ENCODE data around the gene NCK1.
"Not testable (repeated sequence)": the region's sequence is repeated elsewhere in the genome, so short reads cannot be mapped to it uniquely, and the experiment has no call there.

The NCK1 gene

GRCh38 chr3:136862617-136863322, 762 bp downstream of the NCK1 start:
- no peak for DNase-seq (ENCODE audit: low read depth in 2 of 2)

- DNase-seq (ENCODE audit: low read depth in 2 of 2): no peak
Observed at GRCh38 chr3:136869282-136869681, 7.3 kb downstream of the NCK1 start.

- not testable (repeated sequence) for DNase-seq (ENCODE audit: low read depth in 2 of 2)
Observed at GRCh38 chr3:136872258-136872657, 10.2 kb downstream of the NCK1 start.

- not testable (repeated sequence) for DNase-seq (ENCODE audit: low read depth in 2 of 2)
Observed at GRCh38 chr3:136879510-136879909, 17.5 kb downstream of the NCK1 start.

- no peak for DNase-seq (ENCODE audit: low read depth in 2 of 2)
Observed at GRCh38 chr3:136882571-136882970, 20.6 kb downstream of the NCK1 start.

DNA sequence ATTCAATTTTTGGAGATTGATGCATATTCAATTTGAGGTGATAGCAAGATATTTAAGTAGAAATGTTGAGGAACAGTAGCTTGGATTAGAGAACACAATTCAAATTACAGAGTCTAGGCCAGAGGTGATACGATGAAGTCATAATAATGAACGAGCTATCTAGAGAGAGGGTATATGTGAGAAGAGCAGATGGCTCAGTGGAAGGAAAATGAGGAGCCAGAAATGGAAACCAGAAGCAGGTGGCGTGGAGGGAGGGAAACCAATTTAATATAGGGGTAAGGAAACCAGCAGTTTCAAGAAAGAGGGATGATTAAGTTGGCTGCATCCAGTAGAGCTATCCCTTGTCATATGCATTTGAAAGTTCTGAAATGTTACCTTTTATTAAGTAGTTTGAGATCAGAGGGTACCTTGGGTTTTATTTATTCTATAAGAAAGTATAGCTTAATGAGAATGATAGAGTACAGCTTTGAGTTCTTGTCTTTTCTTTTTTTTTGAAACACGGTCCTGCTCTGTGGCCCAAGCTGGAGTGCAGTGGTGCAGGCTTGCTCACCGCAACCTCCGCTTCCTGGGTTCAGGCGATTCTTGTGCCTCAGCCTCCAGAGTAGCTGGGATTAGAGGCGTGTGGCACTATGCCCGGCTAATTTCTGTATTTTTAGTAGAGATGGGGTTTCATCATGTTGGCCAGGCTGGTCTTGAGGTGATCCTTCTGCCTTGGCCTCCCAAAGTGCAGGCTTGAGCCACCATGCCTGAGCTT, 22.1 kb downstream of the NCK1 start:
- DNase-seq (ENCODE audit: low read depth in 2 of 2): no peak

GRCh38 chr3:136885357-136886213, 23.6 kb downstream of the NCK1 start:
- no peak for DNase-seq (ENCODE audit: low read depth in 2 of 2)

- no peak for DNase-seq (ENCODE audit: low read depth in 2 of 2)
Observed at GRCh38 chr3:136889947-136890346, 27.9 kb downstream of the NCK1 start.

DNA sequence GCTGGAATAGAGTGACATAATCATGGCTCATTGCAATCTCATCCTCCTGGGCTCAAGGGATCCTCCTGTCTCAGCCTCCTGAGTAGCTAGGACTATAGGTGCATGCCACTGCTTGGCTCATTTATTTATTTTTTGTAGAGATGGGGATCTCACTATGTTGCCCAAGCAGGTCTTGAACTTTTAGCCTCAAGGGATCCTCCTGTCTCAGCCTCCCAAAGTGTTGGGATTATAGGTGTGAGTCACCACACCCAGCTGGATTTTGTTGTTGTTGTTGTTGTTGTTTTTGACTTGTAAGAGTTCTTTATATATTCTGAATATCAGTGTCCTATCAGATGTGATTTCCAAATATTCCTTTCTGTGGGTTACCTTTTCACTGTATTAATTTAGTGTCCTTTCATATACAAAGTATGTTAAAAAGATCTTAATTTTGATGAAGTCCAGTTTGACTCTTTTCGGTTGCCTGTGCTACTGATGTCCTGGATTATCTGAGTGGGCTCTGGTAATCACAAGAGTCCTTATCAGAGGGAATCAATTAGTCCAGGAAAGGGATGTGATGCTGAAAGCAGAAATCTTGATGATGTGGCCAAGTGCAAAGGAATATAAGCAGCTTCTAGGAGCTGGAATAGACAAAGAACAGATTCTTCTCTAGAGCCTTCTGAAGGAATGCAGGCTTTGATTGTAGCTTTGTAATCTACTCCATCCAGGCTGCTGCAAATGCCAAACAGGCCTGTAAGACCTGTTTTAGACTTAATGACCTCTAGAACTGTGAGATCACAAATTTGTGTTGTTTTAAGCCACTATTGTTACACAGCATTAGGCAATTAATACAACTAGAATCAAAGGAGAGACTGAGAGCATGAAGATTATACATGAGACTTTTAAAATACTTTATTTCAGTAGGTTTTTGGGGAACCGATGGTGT, 30.2 kb downstream of the NCK1 start:
- DNase-seq (ENCODE audit: low read depth in 2 of 2): no peak

- no peak for DNase-seq (ENCODE audit: low read depth in 2 of 2)
Observed at GRCh38 chr3:136893848-136894443, 31.9 kb downstream of the NCK1 start.

GRCh38 chr3:136897171-136897570, 35.2 kb downstream of the NCK1 start:
- DNase-seq (ENCODE audit: low read depth in 2 of 2): not testable (repeated sequence)

GRCh38 chr3:136898549-136898948, 36.5 kb downstream of the NCK1 start:
- DNase-seq (ENCODE audit: low read depth in 2 of 2): no peak

- no peak for DNase-seq (ENCODE audit: low read depth in 2 of 2)
Observed at GRCh38 chr3:136898954-136899353, 36.9 kb downstream of the NCK1 start.

- no peak for DNase-seq (ENCODE audit: low read depth in 2 of 2)
Observed at GRCh38 chr3:136899622-136900158, 37.7 kb downstream of the NCK1 start.

- DNase-seq (ENCODE audit: low read depth in 2 of 2): not testable (repeated sequence)
Observed at GRCh38 chr3:136900694-136901093, 38.7 kb downstream of the NCK1 start.

DNA sequence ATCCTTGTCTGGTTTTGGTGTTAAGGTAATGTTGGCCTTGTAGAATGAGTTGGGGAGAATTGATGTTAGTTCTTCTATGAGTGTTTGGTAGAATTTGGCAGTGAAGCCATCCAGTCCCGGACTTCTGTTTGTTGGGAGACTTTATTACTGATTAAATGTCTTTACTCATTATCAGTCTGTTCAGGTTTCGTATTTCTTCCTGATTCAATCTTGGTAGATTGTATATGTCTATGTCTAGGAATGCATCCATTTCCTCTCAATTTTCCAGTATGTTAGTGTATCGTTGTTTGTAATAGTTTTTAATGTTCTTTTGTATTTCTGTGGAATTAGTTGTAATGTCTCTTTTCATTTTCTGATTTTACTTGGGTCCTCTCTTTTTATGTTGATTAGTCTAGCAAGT, 39.4 kb downstream of the NCK1 start:
- no peak for DNase-seq (ENCODE audit: low read depth in 2 of 2)

- not testable (repeated sequence) for DNase-seq (ENCODE audit: low read depth in 2 of 2)
Observed at GRCh38 chr3:136902530-136902929, 40.5 kb downstream of the NCK1 start.

GRCh38 chr3:136903899-136904298, 41.9 kb downstream of the NCK1 start:
- DNase-seq (ENCODE audit: low read depth in 2 of 2): no peak

DNA sequence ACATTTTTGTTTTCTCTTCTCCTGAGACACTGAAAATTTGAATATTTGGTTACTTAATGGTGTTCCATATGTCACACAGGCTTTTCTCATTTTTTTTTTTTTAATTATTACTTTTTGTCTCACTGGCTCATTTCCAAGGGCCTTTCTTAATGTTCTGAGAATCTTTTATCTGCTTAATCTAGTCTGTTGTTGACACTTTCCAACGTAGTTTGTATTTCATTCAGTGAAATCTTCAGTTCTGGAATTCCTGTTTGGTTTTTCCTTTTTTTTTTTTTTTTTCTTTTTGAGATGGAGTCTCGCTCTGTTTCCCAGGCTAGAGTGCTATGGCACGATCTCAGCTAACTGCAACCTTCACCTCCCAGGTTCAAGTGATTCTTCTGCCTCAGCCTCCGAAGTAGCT, 42.7 kb downstream of the NCK1 start:
- no peak for DNase-seq (ENCODE audit: low read depth in 2 of 2)

DNA sequence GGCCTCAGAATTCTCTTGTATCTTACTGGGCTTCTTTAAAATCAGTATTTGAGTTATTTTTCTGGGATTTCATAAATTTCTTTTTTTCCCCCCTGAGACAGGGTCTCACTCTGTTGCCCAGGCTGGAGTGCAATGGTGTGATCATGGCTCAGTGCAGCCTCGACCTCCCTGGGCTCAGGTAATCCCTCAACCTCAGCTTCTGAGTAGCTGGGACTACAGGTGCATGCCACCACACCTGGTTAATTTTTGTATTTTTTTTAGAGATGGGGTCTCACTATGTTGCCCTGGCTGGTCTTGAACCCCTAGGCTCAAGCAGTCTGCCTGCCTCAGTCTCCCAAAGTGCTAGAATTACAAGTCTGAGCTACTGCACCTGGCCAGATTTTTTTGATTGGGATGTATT, 43.5 kb downstream of the NCK1 start:
- DNase-seq (ENCODE audit: low read depth in 2 of 2): no peak

GRCh38 chr3:136906725-136907124, 44.7 kb downstream of the NCK1 start:
- DNase-seq (ENCODE audit: low read depth in 2 of 2): no peak
